Right atrium auricular region (tissue), 2 donors: ENCODE measurements around the gene MBOAT7. TPM values are rescaled to one million over a fixed set of nuclear protein-coding genes. Genes with fewer than 3 reads are reported as not detected.

Experiments used
- DNase-seq: peaks from one replicate; pipeline ENCODE4 v3.0.0-alpha.2; 2019; ENCODE audit warnings: low spot score
- H3K27ac ChIP-seq, 2 donors: fragments of 200-600 bp; sonication (generic); 1 replicate in 1 of 2; 2 replicates in 1 of 2; pipeline ENCODE4 v1.5.1; 2016 to 2019
- H3K27me3 ChIP-seq, 2 donors: fragments of 200-600 bp; sonication (generic); one replicate each; pipeline versions ENCODE4 v1.5.1 to v1.6.0; 2017 to 2019
- H3K36me3 ChIP-seq: fragments of 200-600 bp; sonication (generic); one replicate; pipeline ENCODE4 v1.5.1; 2016
- H3K4me1 ChIP-seq, 2 donors: fragments of 200-600 bp; sonication (generic); one replicate each; pipeline versions ENCODE4 v1.5.1 to v1.6.0; 2017 to 2019
- H3K4me3 ChIP-seq, 2 donors: fragments of 200-600 bp; sonication (generic); 1 replicate in 1 of 2; 2 replicates in 1 of 2; pipeline ENCODE4 v1.5.1; 2017 to 2019; ENCODE audit warnings: mild to moderate bottlenecking in 1 of 2, moderate library complexity in 1 of 2
- H3K9me3 ChIP-seq, 2 donors: fragments of 200-600 bp; sonication (generic); one replicate each; pipeline ENCODE4 v1.5.1; 2019
- total RNA-seq, 2 donors: library from RNA; depleted of rRNA; stranded (reverse); fragments of >200 nt; gene quantifications; one replicate each; pipeline ENCODE4 v1.1.0, GENCODE V29; 2016
- TF ChIP-seq, protein P1 (sequence below), 2 donors: fragments of 200-600 bp; sonication (generic); IDR thresholded peaks; one replicate each; pipeline ENCODE4 v1.5.1; 2019; ENCODE audit warnings: antibody characterized with exemption in 2 of 2

The MBOAT7 gene
- total RNA-seq, 2 donors from 2014 or later, result 27.0 to 37.0 TPM

DNA sequence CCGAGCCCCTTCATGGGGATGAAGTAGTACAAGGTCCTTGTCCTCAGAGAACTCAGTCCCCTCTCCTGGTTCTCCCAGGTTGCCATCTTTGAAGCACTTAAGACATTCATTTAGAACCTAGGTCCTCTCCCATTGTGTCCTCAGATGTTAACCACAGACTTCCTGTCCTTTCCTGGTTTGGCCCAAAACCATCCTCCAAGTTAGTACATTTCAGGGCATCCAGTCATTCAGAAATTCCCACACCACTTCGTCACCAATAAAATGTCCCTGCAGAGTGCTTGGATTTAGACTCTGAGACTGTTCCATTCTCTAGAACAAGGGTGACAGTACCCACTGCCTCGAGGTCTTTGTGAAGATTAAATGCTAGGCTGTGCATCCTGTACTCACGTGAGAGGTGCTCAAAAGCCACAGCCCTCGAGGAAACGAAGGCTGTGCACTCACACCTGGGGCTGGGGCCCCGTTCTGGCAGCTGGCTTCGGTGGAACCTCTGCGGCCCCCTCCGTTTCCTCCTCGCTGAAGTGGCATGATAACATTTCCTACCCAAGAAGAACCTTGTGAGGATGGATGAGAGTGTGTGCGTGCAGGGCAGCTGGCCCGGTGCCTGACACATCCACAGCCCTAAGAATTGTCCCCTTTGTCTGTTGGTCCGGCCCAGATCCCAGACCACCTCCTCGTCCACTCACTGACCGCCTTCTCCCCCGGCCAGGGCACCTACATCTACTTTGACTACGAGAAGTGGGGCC lies 34.6 kb downstream of the MBOAT7 start:
- DNase-seq, result no peak
- Histone ChIP-seq H3K36me3 (peaks cover 83% of the 10 kb centered on the region), H3K27ac (no peak overlapping the region)

GRCh38 chr19:54153731-54154326 lies 35.6 kb downstream of the MBOAT7 start:
- H3K9me3 ChIP-seq, result no peaks in the 10 kb centered on the region
- H3K4me3 ChIP-seq, result no peak overlapping the region
- TF ChIP-seq, protein P1, sequence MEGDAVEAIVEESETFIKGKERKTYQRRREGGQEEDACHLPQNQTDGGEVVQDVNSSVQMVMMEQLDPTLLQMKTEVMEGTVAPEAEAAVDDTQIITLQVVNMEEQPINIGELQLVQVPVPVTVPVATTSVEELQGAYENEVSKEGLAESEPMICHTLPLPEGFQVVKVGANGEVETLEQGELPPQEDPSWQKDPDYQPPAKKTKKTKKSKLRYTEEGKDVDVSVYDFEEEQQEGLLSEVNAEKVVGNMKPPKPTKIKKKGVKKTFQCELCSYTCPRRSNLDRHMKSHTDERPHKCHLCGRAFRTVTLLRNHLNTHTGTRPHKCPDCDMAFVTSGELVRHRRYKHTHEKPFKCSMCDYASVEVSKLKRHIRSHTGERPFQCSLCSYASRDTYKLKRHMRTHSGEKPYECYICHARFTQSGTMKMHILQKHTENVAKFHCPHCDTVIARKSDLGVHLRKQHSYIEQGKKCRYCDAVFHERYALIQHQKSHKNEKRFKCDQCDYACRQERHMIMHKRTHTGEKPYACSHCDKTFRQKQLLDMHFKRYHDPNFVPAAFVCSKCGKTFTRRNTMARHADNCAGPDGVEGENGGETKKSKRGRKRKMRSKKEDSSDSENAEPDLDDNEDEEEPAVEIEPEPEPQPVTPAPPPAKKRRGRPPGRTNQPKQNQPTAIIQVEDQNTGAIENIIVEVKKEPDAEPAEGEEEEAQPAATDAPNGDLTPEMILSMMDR (IDR thresholded peaks at IDR 0.05), result no peak
- H3K36me3 ChIP-seq, result peaks cover 92% of the 10 kb centered on the region
- no peaks in the 10 kb centered on the region for H3K27me3 ChIP-seq
- DNase-seq, result no peak
- H3K4me1 ChIP-seq, result peaks cover 0 to 19% of the 10 kb centered on the region in 2 donors
- H3K27ac ChIP-seq, result peak overlapping the region in 1 of 2 donors; percentile 29

More for the DNA sequence above, 34.6 kb downstream of the MBOAT7 start:
- Histone ChIP-seq H3K9me3 (no peaks in the 10 kb centered on the region), H3K27me3 (no peaks in the 10 kb centered on the region), H3K4me3 (no peak overlapping the region), H3K4me1 (peaks cover 0 to 22% of the 10 kb centered on the region in 2 donors)
- TF ChIP-seq, protein P1 (IDR thresholded peaks at IDR 0.05), result no peak

DNA sequence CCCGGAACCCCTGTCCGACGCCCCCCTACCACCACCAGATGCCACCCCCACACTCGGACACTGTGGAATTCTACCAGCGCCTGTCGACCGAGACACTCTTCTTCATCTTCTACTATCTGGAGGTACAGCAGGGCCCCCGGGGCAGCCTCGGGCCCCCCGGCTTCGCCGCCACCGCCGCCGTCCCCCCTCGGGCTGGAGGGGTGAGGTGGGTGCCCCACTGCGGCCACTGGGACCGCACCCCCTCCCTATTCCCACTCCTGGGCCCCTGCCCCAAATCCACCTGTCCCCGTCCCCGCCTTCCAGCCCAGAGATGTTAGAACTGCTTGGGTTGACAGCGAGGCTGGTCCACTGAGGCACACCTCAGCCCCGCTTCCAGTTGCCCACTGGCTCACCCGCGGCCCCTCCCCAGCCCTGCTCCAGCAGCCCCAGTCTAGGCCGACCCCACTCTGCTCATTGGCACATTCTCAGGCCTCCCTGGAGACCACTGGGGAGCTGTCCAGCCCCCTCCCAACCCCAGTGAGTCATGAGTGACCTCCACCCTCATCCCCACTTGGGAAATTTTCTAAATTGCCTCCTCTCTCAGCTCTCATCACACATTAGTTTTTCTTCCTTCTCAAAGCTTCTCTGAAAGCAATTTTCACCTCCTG lies 36.4 kb downstream of the MBOAT7 start:
- no peak overlapping the region for H3K4me3 ChIP-seq
- no peaks in the 10 kb centered on the region for H3K9me3 ChIP-seq
- peaks cover 99% of the 10 kb centered on the region for H3K36me3 ChIP-seq
- TF ChIP-seq, protein P1 (IDR thresholded peaks at IDR 0.05), result no peak
- peak overlapping the region in 1 of 2 donors; percentile 29 for H3K27ac ChIP-seq
- no peaks in the 10 kb centered on the region for H3K27me3 ChIP-seq
- peaks cover 0 to 15% of the 10 kb centered on the region in 2 donors for H3K4me1 ChIP-seq
- DNase-seq, result no peak

DNA sequence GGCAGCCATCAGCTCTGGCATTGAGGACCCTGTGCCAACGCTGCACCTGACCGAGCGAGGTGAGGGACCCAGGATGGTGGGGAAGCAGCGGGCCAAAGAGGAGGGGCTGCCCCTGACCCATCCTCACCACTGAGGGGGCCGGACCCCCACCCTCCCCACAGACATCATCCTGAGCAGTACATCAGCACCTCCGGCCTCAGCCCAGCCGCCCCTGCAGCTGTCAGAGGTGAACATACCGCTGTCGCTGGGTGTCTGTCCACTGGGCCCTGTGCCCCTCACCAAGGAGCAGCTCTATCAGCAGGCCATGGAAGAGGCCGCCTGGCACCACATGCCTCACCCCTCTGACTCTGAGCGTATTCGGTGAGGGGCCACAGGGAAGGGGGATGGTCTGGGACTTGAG lies 37.1 kb downstream of the MBOAT7 start:
- Histone ChIP-seq H3K27me3 (no peaks in the 10 kb centered on the region), H3K36me3 (peaks cover 99% of the 10 kb centered on the region), H3K4me1 (peaks cover 0 to 22% of the 10 kb centered on the region in 2 donors), H3K27ac (no peak overlapping the region), H3K9me3 (no peaks in the 10 kb centered on the region), H3K4me3 (no peak overlapping the region)
- TF ChIP-seq, protein P1 (IDR thresholded peaks at IDR 0.05), result no peak
- DNase-seq, result no peak

GRCh38 chr19:54151362-54152035 lies 37.9 kb downstream of the MBOAT7 start:
- H3K4me3 ChIP-seq, result no peak overlapping the region
- no peak for DNase-seq
- no peaks in the 10 kb centered on the region for H3K9me3 ChIP-seq
- peaks cover 0 to 30% of the 10 kb centered on the region in 2 donors for H3K4me1 ChIP-seq
- peaks cover 99% of the 10 kb centered on the region for H3K36me3 ChIP-seq
- H3K27me3 ChIP-seq, result no peaks in the 10 kb centered on the region
- TF ChIP-seq, protein P1 (IDR thresholded peaks at IDR 0.05), result no peak
- H3K27ac ChIP-seq, result no peak overlapping the region
